H1 (cell line): Measurements from ENCODE around the gene FBXO28. TPM values are rescaled to one million over a fixed set of nuclear protein-coding genes. Genes with fewer than 3 reads are reported as not detected.

ENCODE experiments used
- CTCF ChIA-PET: fragments of 300-600 bp; sonication (Branson Sonifier 250); formaldehyde crosslinking; loops from one replicate; lab custom pipeline; 2021; ENCODE audit not compliant: partially characterized antibody; lab: Charles Lee
- POLR2A ChIA-PET: fragments of 300-600 bp; sonication (Branson Sonifier 250); formaldehyde crosslinking; loops from one replicate; lab custom pipeline; 2021; ENCODE audit warnings: inconsistent platforms; ENCODE audit not compliant: partially characterized antibody; lab: Charles Lee
- DNase-seq, 2 experiments: peaks; one replicate each; pipeline versions ENCODE4 v3.0.0 to v3.0.0-alpha.2; 2010 to 2022; ENCODE audit warnings: low spot score in 2 of 2, low read depth in 1 of 2, mixed read lengths in 1 of 2
- FAIRE-seq: peaks from 2 replicates; lab custom pipeline; 2011; peaks lifted over from hg19 to GRCh38; lab: Jason Lieb, UNC
- H2AFZ ChIP-seq: 2 replicates; pipeline ENCODE4 v1.8.1; 2012; ENCODE audit warnings: low read length, inconsistent platforms
- H2AK5ac ChIP-seq: 2 replicates; pipeline ENCODE4 v1.6.1; 2013; ENCODE audit warnings: low read depth, low read length
- H2BK120ac ChIP-seq: replicated peaks from 2 replicates; pipeline ENCODE3; 2013; ENCODE audit warnings: low read depth, low read length, inconsistent platforms
- H2BK12ac ChIP-seq: 2 replicates; pipeline ENCODE4 v1.6.1; 2013; ENCODE audit warnings: low read depth, low read length
- H2BK15ac ChIP-seq: 2 replicates; pipeline ENCODE4 v1.6.1; 2013; ENCODE audit warnings: low read length
- H2BK20ac ChIP-seq: 2 replicates; pipeline ENCODE4 v1.6.1; 2013; ENCODE audit warnings: low read length
- H2BK5ac ChIP-seq: 2 replicates; pipeline ENCODE4 v1.6.1; 2013; ENCODE audit warnings: low read depth, low read length
- H3K14ac ChIP-seq: 2 replicates; pipeline ENCODE4 v1.6.1; 2013; ENCODE audit warnings: inconsistent platforms; ENCODE audit not compliant: insufficient read length
- H3K18ac ChIP-seq: 2 replicates; pipeline ENCODE4 v1.6.1; 2013; ENCODE audit warnings: low read length; ENCODE audit errors: extremely low read depth
- H3K23ac ChIP-seq: 2 replicates; pipeline ENCODE4 v1.6.1; 2013; ENCODE audit warnings: inconsistent platforms; ENCODE audit not compliant: insufficient read length
- H3K23me2 ChIP-seq: 2 replicates; pipeline ENCODE4 v1.6.1; 2013; ENCODE audit warnings: low read depth, low read length
- H3K27ac ChIP-seq: 2 replicates; pipeline ENCODE4 v1.6.1; 2011; ENCODE audit warnings: low read depth, low read length, inconsistent platforms
- H3K27me3 ChIP-seq, 4 experiments: replicated peaks in 1 of 4; 1 replicate in 1 of 4; 2 replicates in 3 of 4; pipeline versions ENCODE4 v1.6.1 to v1.8.1; 2011 to 2013; ENCODE audit warnings: low read length in 3 of 4, mild to moderate bottlenecking in 3 of 4, inconsistent platforms in 2 of 4, mixed read lengths in 2 of 4, moderate library complexity in 1 of 4; ENCODE audit not compliant: control insufficient read depth in 3 of 4, insufficient read depth in 3 of 4; ENCODE audit errors: extremely low read depth in 1 of 4
- H3K36me3 ChIP-seq, 4 experiments: 2 replicates each; pipeline versions ENCODE4 v1.6.1 to v1.8.1; 2011 to 2013; ENCODE audit warnings: mild to moderate bottlenecking in 4 of 4, low read length in 3 of 4, moderate library complexity in 2 of 4, control low read depth in 1 of 4, inconsistent platforms in 1 of 4; ENCODE audit not compliant: insufficient read depth in 4 of 4, control insufficient read depth in 2 of 4
- H3K4ac ChIP-seq: replicated peaks from 2 replicates; pipeline ENCODE3; 2013; ENCODE audit warnings: low read length, low read depth, mixed read lengths, inconsistent platforms; ENCODE audit not compliant: insufficient read length
- H3K4me1 ChIP-seq, 4 experiments: replicated peaks in 1 of 4; 1 replicate in 1 of 4; 2 replicates in 3 of 4; pipeline versions ENCODE4 v1.6.1 to v1.8.1; 2011 to 2013; ENCODE audit warnings: low read length in 3 of 4, inconsistent platforms in 2 of 4, mixed read lengths in 1 of 4; ENCODE audit not compliant: insufficient read depth in 4 of 4, control insufficient read depth in 3 of 4
- H3K4me2 ChIP-seq, 2 experiments: 2 replicates each; pipeline versions ENCODE4 v1.6.1 to v1.8.1; 2011 to 2013; ENCODE audit warnings: low read depth in 2 of 2, low read length in 2 of 2, control low read depth in 1 of 2, inconsistent platforms in 1 of 2, mild to moderate bottlenecking in 1 of 2; ENCODE audit not compliant: insufficient read depth in 1 of 2
- H3K4me3 ChIP-seq, 4 experiments: fragments of 200-600, 300-600 bp in 1 of 4; sonication (generic), shearing (Covaris generic), sonication (Bioruptor Twin) in 1 of 4; 2 replicates each; pipeline versions ENCODE4 v1.5.1 to v1.8.1; 2011 to 2016; ENCODE audit warnings: low read length in 4 of 4, low read depth in 3 of 4, control low read depth in 2 of 4, inconsistent platforms in 2 of 4, mild to moderate bottlenecking in 2 of 4, mixed read lengths in 1 of 4, moderate library complexity in 1 of 4; ENCODE audit not compliant: insufficient read depth in 2 of 4; ENCODE audit errors: extremely low read depth in 1 of 4
- H3K56ac ChIP-seq: replicated peaks from 2 replicates; pipeline ENCODE3; 2013; ENCODE audit warnings: low read depth, mild to moderate bottlenecking, mixed read lengths, low read length, inconsistent platforms; ENCODE audit not compliant: insufficient read length
- H3K79me1 ChIP-seq: 2 replicates; pipeline ENCODE4 v1.6.1; 2013; ENCODE audit warnings: low read depth, low read length, control low read depth
- H3K79me2 ChIP-seq, 2 experiments: 2 replicates each; pipeline versions ENCODE4 v1.6.1 to v1.8.1; 2012 to 2013; ENCODE audit warnings: low read length in 2 of 2, mild to moderate bottlenecking in 2 of 2, inconsistent platforms in 1 of 2; ENCODE audit not compliant: insufficient read depth in 2 of 2, control insufficient read depth in 1 of 2
- H3K9ac ChIP-seq, 4 experiments: replicated peaks in 1 of 4; 1 replicate in 1 of 4; 2 replicates in 3 of 4; pipeline versions ENCODE4 v1.6.1 to v1.8.1; 2011 to 2013; ENCODE audit warnings: low read depth in 3 of 4, low read length in 3 of 4, control low read depth in 2 of 4, mild to moderate bottlenecking in 2 of 4, moderate library complexity in 2 of 4, inconsistent platforms in 1 of 4; ENCODE audit errors: extremely low read depth in 1 of 4
- H3K9me3 ChIP-seq, 2 experiments: 2 replicates each; pipeline versions ENCODE4 v1.6.1 to v1.8.1; 2012 to 2013; ENCODE audit warnings: mild to moderate bottlenecking in 2 of 2, moderate library complexity in 2 of 2, control low read depth in 1 of 2, inconsistent platforms in 1 of 2, low read depth in 1 of 2, low read length in 1 of 2, mixed read lengths in 1 of 2; ENCODE audit not compliant: insufficient read depth in 2 of 2
- H4K20me1 ChIP-seq, 2 experiments: replicated peaks in 1 of 2; 2 replicates each; pipeline versions ENCODE3 to v1.8.1; 2011 to 2013; ENCODE audit warnings: inconsistent platforms in 2 of 2, low read length in 2 of 2, mild to moderate bottlenecking in 1 of 2; ENCODE audit not compliant: insufficient read depth in 2 of 2, control insufficient read depth in 1 of 2
- H4K5ac ChIP-seq: 2 replicates; pipeline ENCODE4 v1.6.1; 2013; ENCODE audit warnings: low read length, low read depth, mixed read lengths, inconsistent platforms; ENCODE audit not compliant: insufficient read length
- H4K8ac ChIP-seq: 2 replicates; pipeline ENCODE4 v1.8.0; 2013; ENCODE audit warnings: mild to moderate bottlenecking, moderate library complexity, low read length, inconsistent platforms; ENCODE audit not compliant: insufficient read depth; ENCODE audit errors: extremely low read depth
- H4K91ac ChIP-seq: replicated peaks from 2 replicates; pipeline ENCODE3; 2013; ENCODE audit warnings: low read length, mixed read lengths, inconsistent platforms; ENCODE audit not compliant: insufficient read length
- BRCA1 ChIP-seq: IDR thresholded peaks from 2 replicates; pipeline ENCODE4 v1.6.1; 2012; ENCODE audit warnings: low read depth, low read length, improper control_type of control experiment
- GABPA ChIP-seq: IDR thresholded peaks from 2 replicates; pipeline ENCODE4 v1.6.1; 2011; ENCODE audit warnings: mild to moderate bottlenecking, low read length, moderate library complexity, borderline replicate concordance; ENCODE audit not compliant: insufficient read depth
- JUN ChIP-seq: IDR thresholded peaks from 2 replicates; pipeline ENCODE4 v1.6.1; 2011; ENCODE audit warnings: low read depth, mild to moderate bottlenecking, improper control_type of control experiment, low read length
- POU5F1 ChIP-seq: IDR thresholded peaks from 2 replicates; pipeline ENCODE4 v1.6.1; 2011; ENCODE audit warnings: low read depth, mild to moderate bottlenecking, low read length, moderate library complexity
- TCF12 ChIP-seq: IDR thresholded peaks from 2 replicates; pipeline ENCODE4 v1.6.1; 2011; ENCODE audit warnings: low read depth, mild to moderate bottlenecking, low read length
- YY1 ChIP-seq: IDR thresholded peaks from 2 replicates; pipeline ENCODE4 v1.6.1; 2011; ENCODE audit warnings: low read depth, mild to moderate bottlenecking, low read length
- polyA plus RNA-seq, 7 experiments: library from polyadenylated mRNA; depleted of rRNA in 3 of 7; stranded (reverse) in 5 of 7; unstranded in 2 of 7; fragments of >200 nt in 5 of 7; fragments of 200-250 nt in 2 of 7; gene quantifications; 1 replicate in 5 of 7; 2 replicates in 1 of 7; 4 replicates in 1 of 7; pipeline versions ENCODE4 v1.2.1 to v1.2.3, GENCODE V29; 2011 to 2013; ENCODE audit warnings: missing spikeins in 2 of 7, mixed read lengths in 2 of 7
- total RNA-seq: library from RNA; stranded (reverse); fragmentation: NEBNext Ultra II Directional; extraction: Animal tissue kit (Norgen Biotek cat#: 25700); gene quantifications from 2 replicates; pipeline ENCODE4 v1.2.1, GENCODE V29; 2021

Gene FBXO28
- total and polyA plus RNA-seq, 2 of the 8 experiments (the other 6 are each of a cell fraction or from before 2014, with no cell fraction given): 10.3 to 42.5 TPM

DNA sequence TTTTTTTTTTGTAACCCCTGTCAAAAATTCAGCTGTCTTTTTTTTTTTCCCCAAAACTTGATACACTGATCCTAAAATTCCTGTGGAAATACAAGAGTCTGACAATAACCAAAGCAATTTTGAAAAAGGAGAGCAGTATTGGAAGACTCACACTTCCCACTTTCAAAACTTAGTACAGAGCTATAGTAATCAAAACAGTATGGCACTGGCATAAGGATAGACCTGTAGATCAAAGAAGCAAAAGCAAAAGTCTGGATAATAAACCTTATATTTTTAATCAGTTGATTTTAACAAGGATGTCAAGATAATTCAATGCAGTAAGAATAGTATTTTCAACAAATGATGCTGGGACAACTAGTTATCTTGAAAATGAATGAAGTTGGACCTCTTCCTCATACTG lies 17.3 kb downstream of the FBXO28 start:
- H3K9ac ChIP-seq: no peak overlapping the region
- FAIRE-seq (no peak), DNase-seq (no peak)
- no peak overlapping the region for H2BK120ac ChIP-seq
- no peak overlapping the region for H3K18ac ChIP-seq
- H3K4me2 ChIP-seq: no peak overlapping the region
- H3K27me3 ChIP-seq: no peaks in the 10 kb centered on the region
- no peak overlapping the region for H4K8ac ChIP-seq
- H2AK5ac ChIP-seq: no peak overlapping the region
- no peak overlapping the region for H3K14ac ChIP-seq
- POLR2A ChIA-PET: no interaction called here
- H3K27ac ChIP-seq: no peak overlapping the region
- no peak overlapping the region for H4K5ac ChIP-seq
- H3K4ac ChIP-seq: no peak overlapping the region
- CTCF ChIA-PET: interaction anchor here (0.6 to 1.0 kb wide), 2 partner anchors 21 to 39 kb away, joined by 3 read pairs; no protein-coding TSS in a partner anchor
- peaks cover 0 to 29% of the 10 kb centered on the region in 2 experiments; a peak in 2 of 4 replicates for H3K79me2 ChIP-seq
- H2BK5ac ChIP-seq: no peak overlapping the region
- H4K91ac ChIP-seq: no peak overlapping the region
- H2BK12ac ChIP-seq: no peak overlapping the region
- no peak overlapping the region for H3K4me3 ChIP-seq
- H2BK15ac ChIP-seq: no peak overlapping the region
- TF ChIP-seq POU5F1 (no peak), TCF12 (no peak), BRCA1 (no peak), JUN (no peak), GABPA (no peak), YY1 (no peak)
- TF ChIP-seq, all 59 proteins: peak for 0
- H3K23ac ChIP-seq: no peak overlapping the region
- no peaks in the 10 kb centered on the region for H3K79me1 ChIP-seq
- H3K9me3 ChIP-seq: no peaks in the 10 kb centered on the region
- peaks cover 13 to 54% (median 39%) of the 10 kb centered on the region in 4 experiments for H3K36me3 ChIP-seq
- H3K23me2 ChIP-seq: no peaks in the 10 kb centered on the region
- no peak overlapping the region for H2BK20ac ChIP-seq
- H2AFZ ChIP-seq: no peak overlapping the region
- no peak overlapping the region for H3K56ac ChIP-seq
- H3K4me1 ChIP-seq: no peaks in the 10 kb centered on the region; a peak in 1 of 7 replicates
- H4K20me1 ChIP-seq: peaks cover 2 to 4% of the 10 kb centered on the region in 2 experiments
